Ascending aorta (tissue), 2 donors: ENCODE measurements around the gene DYNC1I1. TPM values are rescaled to one million over a fixed set of nuclear protein-coding genes. Genes with fewer than 3 reads are reported as not detected.

ENCODE experiments used
- DNase-seq, 2 donors: peaks; one replicate each; pipeline ENCODE4 v3.0.0-alpha.2; 2019; ENCODE audit warnings: low spot score in 2 of 2
- H3K27ac ChIP-seq, 2 donors: fragments of 200-600 bp; sonication (generic); one replicate each; pipeline ENCODE4 v1.5.1; 2016 to 2017; ENCODE audit warnings: mild to moderate bottlenecking in 1 of 2
- H3K27me3 ChIP-seq: fragments of 200-600 bp; sonication (generic); one replicate; pipeline ENCODE4 v1.5.1; 2017
- H3K36me3 ChIP-seq, 2 donors: fragments of 200-600 bp; sonication (generic); one replicate each; pipeline ENCODE4 v1.5.1; 2016
- H3K4me1 ChIP-seq, 2 donors: fragments of 200-600 bp; sonication (generic); one replicate each; pipeline ENCODE4 v1.5.1; 2016 to 2017; ENCODE audit warnings: mild to moderate bottlenecking in 1 of 2
- H3K4me3 ChIP-seq, 2 donors: fragments of 200-600 bp; sonication (generic); one replicate each; pipeline ENCODE4 v1.5.1; 2016 to 2017; ENCODE audit warnings: mild to moderate bottlenecking in 1 of 2
- H3K9me3 ChIP-seq, 2 donors: fragments of 200-600 bp; sonication (generic); one replicate each; pipeline ENCODE4 v1.5.1; 2016
- CTCF ChIP-seq, 3 experiments: fragments of 200-600 bp in 2 of 3; fragments of 450-650 bp in 1 of 3; sonication (generic) in 2 of 3; IDR thresholded peaks; one replicate each; pipeline ENCODE4 v1.5.1; 2016 to 2019; ENCODE audit warnings: antibody characterized with exemption in 3 of 3, mild to moderate bottlenecking in 1 of 3, moderate library complexity in 1 of 3
- intact Hi-C: fragments of 100-400 bp; cut with DNase I; formaldehyde crosslinking; loops from one replicate; pipeline ENCODE4 v1.15.1; 2023
- total RNA-seq: library from RNA; depleted of rRNA; stranded (reverse); fragments of >200 nt; gene quantifications from one replicate; pipeline ENCODE4 v1.1.0, GENCODE V29; 2016

Gene DYNC1I1
- total RNA-seq, 1 donor from 2014 or later, result 13.2 TPM

DNA sequence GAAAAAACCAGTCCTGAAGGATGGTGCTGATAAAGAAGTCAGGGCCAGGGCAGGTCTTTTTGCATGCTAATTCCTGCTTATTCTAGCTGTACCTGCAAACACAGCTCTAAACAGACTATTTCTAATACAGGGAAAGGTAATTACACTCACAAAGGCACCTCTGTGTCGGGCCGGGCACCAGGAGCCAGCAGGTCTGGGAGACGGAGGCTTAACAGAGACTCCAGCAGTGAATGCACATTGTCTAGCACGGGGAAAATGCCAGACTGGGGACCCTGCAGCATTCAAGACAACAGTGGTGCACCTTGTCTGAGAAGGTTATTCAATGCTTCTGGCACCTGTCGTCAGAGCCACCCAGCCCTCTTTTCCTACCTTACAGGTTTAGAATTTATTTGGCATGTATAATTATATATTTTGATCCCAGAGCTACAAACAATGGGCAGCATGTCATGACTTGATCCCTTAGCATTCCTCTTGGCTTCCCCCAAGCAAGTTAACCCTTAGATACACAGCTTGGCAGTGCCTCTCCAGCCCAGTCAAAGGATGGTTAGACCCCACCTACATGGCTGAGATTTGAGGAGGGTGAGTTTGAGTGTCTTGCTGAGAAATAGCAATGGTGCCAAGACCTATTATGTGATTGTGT, 364.4 kb downstream of the DYNC1I1 start:
- Histone ChIP-seq H3K4me1 (no peaks in the 10 kb centered on the region), H3K27me3 (no peaks in the 10 kb centered on the region), H3K4me3 (no peak overlapping the region), H3K27ac (no peak overlapping the region), H3K9me3 (no peaks in the 10 kb centered on the region), H3K36me3 (peaks cover 5 to 12% of the 10 kb centered on the region in 2 donors)
- no peak for TF ChIP-seq CTCF (IDR thresholded peaks at IDR 0.05)
- DNase-seq, result no peak
- intact Hi-C loops, result no loop called here

DNA sequence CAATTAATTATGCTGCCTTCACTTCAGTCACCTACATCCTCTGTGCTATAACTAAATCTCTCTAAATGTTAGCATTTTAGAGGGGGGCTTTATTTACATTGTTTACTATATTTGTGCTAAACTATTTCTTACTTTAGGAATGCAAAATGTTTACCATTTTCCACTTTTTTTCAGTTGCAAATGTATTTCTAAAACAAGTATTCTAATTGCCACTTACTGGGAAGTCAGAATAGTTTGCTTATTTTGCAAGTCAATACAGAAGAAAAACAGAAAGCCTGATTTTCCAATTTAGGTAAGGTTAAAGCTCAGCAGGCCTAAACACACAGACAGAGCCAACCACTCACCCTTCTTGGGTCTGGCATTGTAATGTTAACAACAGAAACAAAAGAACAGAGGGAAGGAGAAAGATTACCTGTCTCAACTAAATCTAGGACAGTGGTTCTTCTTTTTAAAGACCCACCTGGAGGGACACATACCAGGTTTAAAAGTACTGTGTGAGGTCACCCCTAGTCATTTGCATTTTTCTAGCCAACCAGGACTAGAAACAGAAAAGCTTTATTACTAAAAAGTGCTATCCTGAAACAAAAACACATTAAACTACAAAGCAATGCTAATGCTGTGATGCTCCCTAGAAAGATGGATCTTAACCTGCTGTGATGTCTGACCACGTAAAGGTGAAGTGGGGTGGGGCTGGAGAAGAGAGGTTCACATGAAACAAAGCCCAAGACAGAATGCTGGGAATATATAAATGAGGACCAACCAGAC, 371.3 kb downstream of the DYNC1I1 start:
- Histone ChIP-seq H3K27ac (no peak overlapping the region), H3K4me1 (no peaks in the 10 kb centered on the region), H3K36me3 (peaks cover 4 to 25% of the 10 kb centered on the region in 2 donors), H3K4me3 (no peak overlapping the region), H3K27me3 (no peaks in the 10 kb centered on the region), H3K9me3 (no peaks in the 10 kb centered on the region)
- no peak for TF ChIP-seq CTCF (IDR thresholded peaks at IDR 0.05)
- intact Hi-C loops, result no loop called here
- no peak for DNase-seq

- H3K4me1 ChIP-seq, result no peaks in the 10 kb centered on the region
- H3K27me3 ChIP-seq, result no peaks in the 10 kb centered on the region
- intact Hi-C loops, result no loop called here
- peaks cover 4 to 25% of the 10 kb centered on the region in 2 donors for H3K36me3 ChIP-seq
- no peak overlapping the region for H3K4me3 ChIP-seq
- no peaks in the 10 kb centered on the region for H3K9me3 ChIP-seq
- DNase-seq, result no peak
- no peak overlapping the region for H3K27ac ChIP-seq
- TF ChIP-seq CTCF (IDR thresholded peaks at IDR 0.05), result no peak
These were observed 371.8 kb downstream of the DYNC1I1 start for GRCh38 chr7:96144260-96144526.

Other genes with a start within 250 kb of the DYNC1I1 start
- 227 TPM for gene PDK4, start 176.0 kb upstream of the DYNC1I1 start, total RNA-seq